GM19372 (cell line): ENCODE results near the gene ECHDC3.
"Not testable (repeated sequence)": the region's sequence is repeated elsewhere in the genome, so short reads cannot be mapped to it uniquely, and the experiment has no call there.

Experiments
- ATAC-seq: cut with Tn5 transposase; IDR thresholded peaks from one replicate; pipeline ENCODE4 v1.9.1; 2021; ENCODE audit warnings: mild to moderate bottlenecking, low read depth, moderate library complexity; ENCODE audit not compliant: unreplicated experiment

The ECHDC3 gene, protein sequence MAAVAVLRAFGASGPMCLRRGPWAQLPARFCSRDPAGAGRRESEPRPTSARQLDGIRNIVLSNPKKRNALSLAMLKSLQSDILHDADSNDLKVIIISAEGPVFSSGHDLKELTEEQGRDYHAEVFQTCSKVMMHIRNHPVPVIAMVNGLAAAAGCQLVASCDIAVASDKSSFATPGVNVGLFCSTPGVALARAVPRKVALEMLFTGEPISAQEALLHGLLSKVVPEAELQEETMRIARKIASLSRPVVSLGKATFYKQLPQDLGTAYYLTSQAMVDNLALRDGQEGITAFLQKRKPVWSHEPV

DNA sequence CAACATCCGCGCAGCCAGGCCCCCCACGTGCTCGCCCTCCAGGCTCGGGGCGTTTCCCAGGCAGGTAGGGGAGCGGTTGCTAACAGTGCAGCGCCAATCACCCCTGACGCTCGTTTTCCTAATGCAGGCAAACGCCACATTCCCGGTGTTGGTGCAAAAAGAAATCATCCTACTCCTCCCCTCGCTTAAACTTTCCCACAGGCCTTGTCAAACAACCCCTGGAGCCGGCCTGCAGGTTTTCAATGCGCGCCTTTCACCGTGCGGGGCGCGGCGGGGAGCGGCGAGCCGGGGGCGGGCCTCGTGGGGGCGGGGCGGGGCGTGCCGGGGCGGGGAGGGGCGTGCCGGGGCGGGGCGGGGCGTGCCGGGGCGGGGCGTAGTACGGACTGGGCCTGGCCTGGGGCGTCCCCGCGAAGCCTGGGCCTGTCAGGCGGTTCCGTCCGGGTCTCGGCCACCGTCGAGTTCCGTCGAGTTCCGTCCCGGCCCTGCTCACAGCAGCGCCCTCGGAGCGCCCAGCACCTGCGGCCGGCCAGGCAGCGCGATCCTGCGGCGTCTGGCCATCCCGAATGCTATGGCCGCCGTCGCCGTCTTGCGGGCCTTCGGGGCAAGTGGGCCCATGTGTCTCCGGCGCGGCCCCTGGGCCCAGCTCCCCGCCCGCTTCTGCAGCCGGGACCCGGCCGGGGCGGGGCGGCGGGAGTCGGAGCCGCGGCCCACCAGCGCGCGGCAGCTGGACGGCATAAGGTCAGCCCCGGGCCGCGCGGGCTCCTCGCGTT, at the start of gene ECHDC3:
ECHDC3 (plus strand) TSS at position 374 of the 770 bp plus-strand sequence; CDS start at position 569, 195 bp downstream.
- ATAC-seq: no peak

DNA sequence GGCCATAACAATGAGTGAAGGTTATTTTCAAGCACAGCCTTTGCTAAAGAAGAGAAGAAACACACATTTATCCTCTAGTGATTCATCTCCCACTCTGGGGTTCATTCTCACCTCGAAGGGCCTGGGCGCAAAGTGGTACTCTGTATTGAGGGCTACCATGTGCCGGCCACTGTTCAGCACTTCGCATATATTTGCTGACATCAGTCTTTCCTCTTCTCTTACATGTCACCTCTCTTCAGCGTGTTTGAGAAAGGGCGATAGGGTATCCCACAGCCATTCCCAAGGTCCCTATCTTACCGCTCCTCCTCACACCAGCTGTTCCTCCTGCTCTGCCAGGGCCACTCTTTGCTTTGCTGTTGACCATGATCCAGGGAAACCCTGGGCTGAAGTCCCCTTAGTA, 48.8 kb upstream of the ECHDC3 start:
- ATAC-seq: no peak

DNA sequence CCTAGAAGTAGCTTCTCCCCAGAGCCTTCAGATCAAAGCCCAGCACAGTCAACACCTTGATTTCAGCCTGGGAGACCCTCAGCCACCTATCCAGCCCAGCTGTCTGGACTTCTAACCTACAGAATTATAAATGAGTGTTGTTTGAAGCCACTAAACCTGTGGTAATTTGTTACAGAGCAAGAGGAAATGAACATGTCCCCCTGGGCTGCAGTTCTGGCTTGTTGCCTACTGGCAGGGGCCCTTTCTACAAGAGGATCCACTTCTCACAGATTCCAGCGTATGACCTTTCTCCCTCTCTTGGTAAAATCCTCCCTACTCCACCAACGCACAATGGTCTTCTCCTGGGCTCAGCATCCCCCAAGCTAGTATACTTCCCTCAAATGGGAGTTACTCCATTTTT, 46.4 kb upstream of the ECHDC3 start:
- no peak for ATAC-seq

DNA sequence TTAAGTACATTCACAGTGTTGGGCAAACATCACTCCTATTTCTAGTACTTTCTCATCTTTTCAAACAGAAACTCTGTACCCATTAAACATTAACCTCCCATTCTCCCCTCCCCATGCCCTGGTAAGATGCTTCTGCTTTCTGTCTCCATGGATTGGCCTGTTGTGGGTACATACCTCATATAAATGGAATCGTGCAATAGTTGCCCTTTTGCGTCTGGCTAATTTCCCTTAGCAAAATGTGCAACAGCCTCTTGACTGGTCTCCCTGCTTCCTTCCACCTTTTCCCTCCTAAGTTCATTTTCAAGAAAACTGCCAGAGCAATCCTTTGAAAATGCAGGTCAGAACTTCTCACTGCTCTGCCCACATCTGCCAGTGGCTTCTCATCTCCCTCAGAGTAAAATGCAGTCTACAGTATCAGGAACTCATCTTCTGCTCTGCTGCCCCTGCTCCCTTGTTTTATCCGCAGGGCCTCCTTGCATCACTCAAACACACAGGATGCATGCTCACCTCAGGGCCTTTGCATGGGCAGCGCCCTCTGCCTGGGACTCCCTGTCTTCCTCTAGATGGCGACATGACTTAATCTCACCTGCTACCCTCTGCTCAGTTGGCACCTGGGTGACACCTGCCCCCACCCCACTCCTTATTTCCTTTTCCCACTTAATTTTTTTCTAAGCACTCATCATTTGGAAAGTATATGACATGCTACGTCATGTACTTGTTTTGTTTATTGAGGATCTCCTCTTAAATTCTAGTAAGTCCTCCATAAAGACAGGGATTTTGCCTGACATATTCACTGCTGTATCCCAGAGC, 44.3 kb upstream of the ECHDC3 start:
- no peak for ATAC-seq

DNA sequence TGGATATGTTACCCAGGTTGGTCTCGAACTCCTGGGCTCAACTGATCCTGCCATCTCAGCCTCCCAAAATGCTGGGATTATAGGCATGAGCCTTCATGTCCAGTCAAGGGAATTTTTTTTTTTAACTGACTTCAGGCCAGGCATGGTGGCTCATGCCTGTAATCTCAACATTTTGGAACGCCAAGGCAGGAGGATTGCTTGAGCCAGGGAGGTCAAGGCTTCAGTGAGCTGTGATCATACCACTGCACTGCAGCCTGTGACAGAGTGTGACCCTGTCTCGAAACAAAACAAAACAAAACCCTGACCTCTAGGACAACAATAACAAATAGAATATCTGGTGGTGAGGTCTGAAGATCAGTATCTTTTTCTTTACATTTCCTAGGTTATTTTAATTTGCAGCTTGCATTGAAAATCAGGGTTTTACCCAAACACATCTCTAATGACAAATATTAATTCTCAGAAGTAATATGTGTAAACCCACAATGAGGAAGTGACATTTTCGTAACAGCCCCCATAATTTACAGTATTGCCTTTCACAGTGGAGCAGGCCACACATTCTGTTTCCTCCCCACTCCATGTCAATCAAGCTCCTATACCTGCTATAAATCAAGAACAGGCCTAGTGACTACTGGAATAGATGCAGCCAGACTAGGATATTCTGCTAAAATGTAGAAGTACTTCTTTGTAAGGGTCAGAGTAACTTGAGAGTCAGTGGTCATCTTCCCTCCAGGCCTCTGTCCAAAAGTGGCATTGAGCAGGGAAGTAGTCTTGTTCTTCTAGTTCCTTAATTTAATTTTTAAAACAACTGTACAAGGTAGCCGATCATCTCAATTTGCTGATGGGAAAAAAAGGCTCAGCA, 43.3 kb upstream of the ECHDC3 start:
- ATAC-seq: peak; percentile 93

DNA sequence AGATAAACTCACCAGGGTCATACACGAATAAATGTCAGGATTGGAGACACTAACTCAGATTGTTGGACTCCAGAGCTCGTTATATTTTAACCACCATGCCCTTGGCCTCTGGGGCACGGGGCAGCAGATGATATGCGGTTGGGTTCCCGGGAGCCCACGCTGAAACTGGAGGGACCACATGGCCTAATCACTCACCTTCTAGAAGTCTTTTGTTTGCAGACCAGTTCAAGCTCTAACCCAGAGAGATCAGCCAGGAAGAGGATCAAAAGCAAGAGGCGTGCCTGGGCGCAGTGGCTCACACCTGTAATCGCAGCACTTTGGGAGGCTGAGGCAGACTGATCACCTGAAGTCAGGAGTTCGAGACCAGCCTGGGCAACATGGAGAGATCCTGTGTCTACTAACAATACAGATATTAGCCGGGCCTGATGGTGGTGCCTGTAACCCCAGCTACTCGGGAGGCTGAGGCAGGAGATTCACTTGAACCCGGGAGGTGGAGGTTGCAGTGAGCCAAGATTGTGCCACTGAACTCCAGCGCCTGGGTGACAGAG, 42.6 kb upstream of the ECHDC3 start:
- no peak for ATAC-seq

DNA sequence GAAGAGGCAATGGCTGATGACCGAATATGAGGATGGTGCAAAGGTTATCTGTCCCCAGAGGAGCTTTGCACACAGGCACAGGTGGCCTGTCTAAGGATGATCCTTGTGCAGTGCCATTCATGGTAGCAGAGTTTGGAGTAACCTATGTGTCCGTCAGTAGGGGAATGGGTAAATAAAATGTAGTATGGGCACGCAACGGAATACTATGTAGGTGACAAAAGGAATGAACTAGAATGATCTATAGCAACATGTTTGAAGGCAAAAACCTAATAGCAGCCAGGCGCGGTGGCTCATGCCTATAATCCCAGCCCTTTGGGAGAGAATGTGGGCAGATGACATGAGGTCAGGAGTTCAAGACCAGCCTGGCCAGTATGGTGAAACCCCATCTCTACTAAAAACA, 41.6 kb upstream of the ECHDC3 start:
- no peak for ATAC-seq

DNA sequence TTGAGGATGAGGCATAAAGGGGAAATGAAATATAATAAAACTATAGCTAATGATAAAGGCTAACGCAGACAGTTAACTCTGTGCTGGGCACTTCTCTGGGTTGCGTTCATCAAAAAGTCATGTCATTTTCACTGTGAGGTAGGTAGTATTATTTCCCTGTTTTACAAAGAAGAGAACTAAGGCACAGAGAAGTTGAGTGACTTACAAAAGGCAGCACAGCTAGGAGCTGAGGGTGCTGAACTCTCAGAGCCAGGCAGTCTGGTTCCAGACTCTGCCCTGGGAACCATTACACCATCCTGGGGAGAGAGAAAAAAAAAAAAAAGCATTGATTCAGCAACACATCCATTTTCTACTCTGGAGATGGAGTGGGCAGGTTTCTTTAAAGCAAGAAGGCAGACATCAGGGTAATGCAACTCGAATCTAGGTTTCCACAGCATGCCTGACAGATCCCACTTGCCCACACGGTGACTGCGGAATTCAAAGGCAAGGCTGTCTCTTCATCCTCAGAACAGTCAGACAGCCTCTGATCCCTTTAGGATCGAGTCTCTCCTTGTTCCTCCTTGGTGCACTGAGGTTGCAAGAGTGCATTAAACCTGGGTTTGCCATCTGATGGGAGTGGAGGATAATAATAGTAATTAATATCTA, 40.6 kb upstream of the ECHDC3 start:
- ATAC-seq: no peak

DNA sequence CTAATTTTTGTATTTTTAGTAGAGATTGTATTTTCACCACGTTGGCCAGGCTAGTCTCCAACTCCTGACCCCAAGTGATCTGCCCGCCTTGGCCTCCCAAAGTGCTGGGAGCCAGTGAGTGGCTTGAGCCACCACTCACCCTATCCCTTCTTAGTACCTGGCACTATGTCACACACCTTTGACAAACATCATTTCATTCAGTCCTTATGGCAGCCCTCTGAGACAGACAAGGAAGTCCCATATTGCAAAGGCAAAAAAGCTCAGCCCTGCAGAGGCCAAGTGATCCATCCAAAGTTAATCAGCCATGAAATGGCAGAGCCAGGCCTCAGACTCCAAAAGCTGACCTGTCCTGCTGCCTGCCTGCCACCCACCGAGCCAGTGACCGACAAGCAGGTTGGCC, 39.9 kb upstream of the ECHDC3 start:
- no peak for ATAC-seq

DNA sequence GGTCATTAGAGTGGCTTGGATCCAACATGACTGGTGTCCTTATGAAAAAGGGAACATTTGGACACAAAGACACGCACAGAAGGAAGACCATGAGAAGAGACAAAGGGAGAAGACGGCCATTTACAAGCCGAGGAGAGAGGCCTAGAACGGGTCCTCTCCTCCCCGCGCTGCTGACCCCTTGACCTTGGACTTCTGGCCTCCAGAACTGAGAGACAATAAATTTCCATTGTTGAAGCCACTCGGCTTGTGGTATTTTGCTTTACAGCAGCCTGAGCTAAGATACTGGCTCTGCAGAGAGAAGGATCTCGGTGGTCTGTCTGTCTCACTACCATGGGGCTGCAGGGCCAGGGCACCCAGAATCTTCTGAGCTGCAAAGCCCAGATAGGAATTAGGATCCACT, 38.1 kb upstream of the ECHDC3 start:
- no peak for ATAC-seq

DNA sequence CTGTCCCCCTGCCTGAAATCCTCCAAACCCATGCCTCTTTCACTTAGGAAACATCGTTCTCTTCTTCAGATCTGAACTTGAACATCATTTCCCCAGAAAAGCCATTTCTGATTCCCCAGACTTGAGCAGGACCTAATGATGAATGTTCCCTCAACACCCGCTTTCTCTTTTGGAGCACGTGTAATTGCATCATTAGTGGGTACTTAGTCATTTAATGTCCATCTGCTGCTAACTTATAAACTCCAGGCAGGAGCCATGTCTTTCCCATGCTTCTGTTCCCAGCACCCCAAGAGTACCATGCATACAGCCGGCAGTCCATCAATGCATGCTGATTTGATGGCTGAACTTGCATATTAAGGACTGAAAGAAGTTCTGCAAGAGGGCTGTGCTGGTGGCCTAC, 36.5 kb upstream of the ECHDC3 start:
- no peak for ATAC-seq

DNA sequence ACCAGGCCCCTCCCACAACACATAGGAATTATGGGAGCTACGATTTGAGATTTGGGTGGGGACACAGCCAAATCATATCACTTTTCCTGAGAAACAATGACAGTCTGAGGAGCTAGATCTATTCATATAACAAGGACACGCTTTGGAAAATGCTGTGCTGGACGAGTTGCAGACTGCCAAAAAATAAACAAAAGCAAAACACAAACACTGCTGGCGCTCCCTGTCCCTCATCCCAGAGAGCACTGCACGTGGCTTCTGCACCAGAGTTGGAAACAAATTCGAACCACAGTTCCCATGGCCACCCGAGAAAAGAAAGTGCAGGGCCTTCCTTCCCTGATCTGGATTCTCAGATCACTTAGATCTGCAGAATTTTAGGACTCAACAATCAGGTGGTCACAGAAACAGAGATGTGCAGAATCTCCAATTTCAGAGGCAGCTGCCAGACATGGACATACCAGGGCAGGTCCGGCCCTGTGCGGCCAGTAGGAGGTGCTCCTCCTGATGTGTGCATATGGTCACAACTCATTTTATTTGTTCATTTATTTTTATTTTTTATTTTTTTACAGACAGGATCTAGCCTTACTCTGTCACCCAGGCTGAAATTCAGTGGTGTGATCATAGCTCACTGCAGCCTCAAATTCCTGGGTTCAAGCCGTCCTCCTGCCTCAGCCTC, 35.2 kb upstream of the ECHDC3 start:
- no peak for ATAC-seq

DNA sequence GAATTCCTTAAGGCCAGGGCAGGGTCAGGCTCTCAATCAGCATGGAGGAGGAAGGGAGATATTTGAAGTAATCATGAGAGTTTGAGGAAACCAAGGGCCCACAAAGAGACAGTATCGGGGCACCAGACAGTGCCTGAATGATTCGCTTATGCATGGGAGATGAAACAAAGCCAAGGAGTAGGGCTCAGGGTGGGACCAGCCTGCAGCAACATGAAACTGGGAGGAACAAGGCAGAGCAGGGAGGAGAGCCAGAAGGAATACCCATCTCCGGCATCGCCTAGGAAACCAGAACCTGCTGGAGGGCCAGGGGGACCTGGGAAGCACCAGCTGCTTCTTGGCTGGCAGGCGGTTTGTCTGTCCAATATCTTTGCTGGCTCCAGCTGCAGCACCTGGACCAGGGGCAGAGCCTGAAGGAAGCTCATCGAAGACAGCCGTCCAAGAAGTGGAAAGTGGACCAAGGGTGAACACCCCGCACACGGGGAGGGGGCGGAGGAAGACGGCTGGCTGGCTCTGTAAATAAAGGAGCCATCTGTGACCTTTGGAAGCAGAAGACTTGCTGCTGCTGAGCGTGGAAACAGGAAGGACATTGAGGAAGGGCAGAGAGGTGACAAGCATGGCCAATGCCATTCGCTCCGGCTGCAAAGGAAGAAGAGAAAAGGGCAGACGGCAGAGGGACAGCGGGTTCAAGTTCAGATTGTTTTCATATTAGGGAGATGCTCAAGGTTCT, 34.4 kb upstream of the ECHDC3 start:
- no peak for ATAC-seq

DNA sequence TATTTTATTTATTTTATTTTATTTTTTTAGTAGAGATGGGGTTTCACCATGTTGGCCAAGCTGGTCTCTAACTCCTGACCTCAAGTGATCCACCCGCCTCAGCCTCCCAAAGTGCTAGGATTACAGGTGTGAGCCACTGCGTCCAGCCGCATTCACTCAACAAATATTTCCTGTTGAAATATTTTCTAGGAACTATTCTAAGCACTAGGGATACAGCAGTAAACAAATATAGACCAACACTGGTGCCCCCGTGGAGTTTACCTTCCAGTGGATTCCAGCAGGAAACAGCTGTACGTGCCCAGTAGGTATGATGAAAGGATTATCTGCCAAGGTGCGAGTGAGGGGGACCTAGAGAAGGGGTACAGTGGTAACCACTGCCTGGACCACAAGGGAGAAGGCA, 33.4 kb upstream of the ECHDC3 start:
- ATAC-seq: not testable (repeated sequence)

DNA sequence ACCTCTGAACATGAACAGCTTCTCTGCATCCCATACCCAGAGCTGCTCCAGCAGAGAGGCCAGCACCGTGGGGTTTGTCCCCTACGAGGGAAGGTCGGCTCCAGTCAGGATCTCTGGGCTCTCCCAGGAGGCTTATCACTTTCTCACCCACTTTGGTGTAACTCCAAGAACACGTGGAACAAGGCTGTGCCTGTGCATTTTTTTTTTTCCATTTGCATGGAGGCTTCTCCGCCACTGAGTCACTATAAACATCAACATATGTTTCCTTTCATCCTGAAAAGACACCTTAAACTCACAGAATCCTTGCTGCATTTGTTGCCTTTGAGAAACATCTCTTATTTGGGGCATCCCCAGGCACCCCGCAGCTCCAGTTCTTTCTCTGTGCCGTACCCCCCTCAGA, 29.4 kb upstream of the ECHDC3 start:
- no peak for ATAC-seq

DNA sequence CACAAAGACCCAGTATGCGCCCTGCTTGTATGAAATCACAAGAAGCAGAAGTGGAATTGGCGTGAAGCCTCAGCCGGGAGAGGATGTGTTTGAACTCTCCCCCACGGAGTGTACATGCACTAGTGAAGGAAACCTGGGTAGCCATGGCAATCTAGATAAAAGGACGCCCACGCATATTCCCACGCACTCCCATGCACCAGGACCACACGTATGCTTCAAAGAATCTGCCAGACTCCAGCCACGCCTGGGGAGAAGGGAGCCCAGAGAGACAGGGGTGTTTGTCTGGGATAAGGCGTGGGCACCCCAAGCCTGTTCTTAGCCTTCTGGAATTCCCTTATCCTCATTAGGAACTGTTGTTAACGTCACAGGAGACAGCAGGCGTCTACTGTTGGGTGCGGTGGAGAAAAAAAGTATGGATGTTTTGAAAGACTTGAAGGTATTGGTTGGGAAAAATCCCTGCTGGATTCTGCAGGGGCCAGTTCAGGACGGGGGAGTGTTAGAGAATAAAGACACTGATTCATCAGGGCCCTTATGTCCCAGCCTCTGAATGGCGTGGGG, 28.9 kb upstream of the ECHDC3 start:
- ATAC-seq: no peak

DNA sequence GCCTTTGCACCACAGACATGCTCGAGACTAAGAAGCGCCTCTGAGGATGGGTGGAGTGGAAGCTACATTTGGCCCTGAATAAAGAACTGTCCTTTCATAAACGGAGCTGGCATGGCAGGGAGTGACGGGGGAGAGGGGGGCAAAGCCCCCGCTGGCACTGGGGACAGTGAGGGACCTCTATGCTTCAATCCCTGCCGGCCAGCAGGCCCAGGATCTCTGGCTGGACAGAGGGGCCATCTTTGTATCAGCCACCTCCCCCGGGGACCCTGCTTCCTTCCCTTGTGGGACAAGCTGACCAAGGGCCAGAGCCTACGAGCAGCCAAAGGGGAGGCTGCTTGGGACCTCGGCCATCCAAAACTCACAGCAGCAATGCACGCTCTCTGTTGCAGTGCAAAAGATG, 28.2 kb upstream of the ECHDC3 start:
- no peak for ATAC-seq

DNA sequence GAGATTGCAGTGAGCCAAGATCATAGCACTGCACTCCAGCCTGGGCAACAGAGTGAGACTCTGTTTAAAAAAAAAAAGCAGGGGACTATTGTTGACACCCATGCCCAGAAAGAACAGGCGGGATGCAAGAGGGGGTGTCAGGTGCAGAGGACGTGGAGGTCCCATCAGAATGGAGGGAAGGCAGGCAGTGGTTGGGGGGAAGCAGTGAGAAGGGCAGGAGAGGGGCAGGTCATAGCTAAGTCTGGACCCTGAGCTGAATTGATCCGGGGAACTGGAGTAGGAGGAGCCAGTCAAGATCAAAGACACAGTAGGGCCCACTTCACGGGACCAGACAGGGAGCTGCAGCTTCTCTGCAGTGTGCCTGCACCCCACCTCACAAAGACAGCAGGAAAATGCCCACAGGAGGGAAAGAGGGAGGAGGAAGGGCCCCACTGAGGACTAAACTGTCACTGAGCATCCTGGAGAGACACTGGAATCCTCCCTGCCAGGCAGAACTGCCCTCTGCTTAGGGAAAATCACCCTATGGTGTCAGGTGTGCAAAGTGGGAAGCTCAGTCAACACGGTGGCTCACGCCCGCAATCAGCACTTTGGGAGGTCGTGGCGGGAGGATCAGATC, 27.3 kb upstream of the ECHDC3 start:
- no peak for ATAC-seq
